Muscle layer of duodenum (tissue), 2 donors: ENCODE results near the gene ZDHHC11B.
"Not testable (repeated sequence)": the region's sequence is repeated elsewhere in the genome, so short reads cannot be mapped to it uniquely, and the experiment has no call there.

Source experiments
- H3K27ac ChIP-seq: one replicate; pipeline ENCODE4 v1.7.0; 2013; ENCODE audit warnings: mild to moderate bottlenecking, low read length
- H3K27me3 ChIP-seq: one replicate; pipeline ENCODE4 v1.7.0; 2013; ENCODE audit warnings: low read depth, mild to moderate bottlenecking, control low read depth, low read length
- H3K36me3 ChIP-seq, 2 donors: one replicate each; pipeline ENCODE4 v1.7.0; 2013; ENCODE audit warnings: low read length in 2 of 2, control low read depth in 1 of 2, mild to moderate bottlenecking in 1 of 2; ENCODE audit not compliant: insufficient read depth in 2 of 2, control insufficient read depth in 1 of 2
- H3K4me1 ChIP-seq, 2 donors: one replicate each; pipeline ENCODE4 v1.7.0; 2013; ENCODE audit warnings: low read length in 2 of 2, mild to moderate bottlenecking in 2 of 2, control low read depth in 1 of 2, moderate library complexity in 1 of 2; ENCODE audit not compliant: insufficient read depth in 2 of 2, control insufficient read depth in 1 of 2
- H3K4me3 ChIP-seq, 2 donors: one replicate each; pipeline ENCODE4 v1.7.0; 2013; ENCODE audit warnings: low read length in 2 of 2, low read depth in 1 of 2, mild to moderate bottlenecking in 1 of 2
- H3K9me3 ChIP-seq, 2 donors: one replicate each; pipeline ENCODE4 v1.7.0; 2013; ENCODE audit warnings: low read length in 2 of 2, control low read depth in 1 of 2, mild to moderate bottlenecking in 1 of 2; ENCODE audit not compliant: control insufficient read depth in 1 of 2
- donor health status: healthy.

ZDHHC11B gene

DNA sequence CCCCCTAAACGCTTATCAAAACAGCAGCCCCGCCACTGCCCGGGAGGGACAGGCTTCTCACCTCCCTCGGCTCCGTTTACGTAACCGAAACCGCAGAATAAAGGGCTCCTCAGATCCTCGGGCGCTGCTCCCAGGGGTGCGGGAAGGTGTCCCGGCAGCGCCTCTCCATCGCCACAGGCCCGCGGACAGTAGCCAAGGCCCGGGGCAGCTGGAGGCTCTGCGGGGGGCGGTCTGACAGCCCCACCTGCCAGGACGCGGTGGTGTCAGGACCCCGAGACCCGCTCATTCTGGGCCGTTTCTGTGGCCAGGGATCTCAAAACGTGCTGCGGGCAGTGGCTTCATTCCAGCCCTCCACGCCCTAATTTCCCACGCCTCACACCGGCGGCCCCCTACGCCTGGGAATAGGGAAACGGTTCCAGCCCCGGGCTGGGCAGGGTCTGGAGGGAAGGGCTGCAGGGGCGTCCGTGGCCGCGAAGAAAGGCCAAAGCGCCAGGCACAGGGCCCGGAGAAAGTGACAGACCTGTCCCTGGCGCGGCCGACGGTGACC is 575 bp downstream of the ZDHHC11B start:
- H3K36me3 ChIP-seq, H3K27me3 ChIP-seq, H3K27ac ChIP-seq, H3K4me1 ChIP-seq, H3K9me3 ChIP-seq: not testable (repeated sequence)
- peak overlapping the region; percentile 21 to 85 for H3K4me3 ChIP-seq

DNA sequence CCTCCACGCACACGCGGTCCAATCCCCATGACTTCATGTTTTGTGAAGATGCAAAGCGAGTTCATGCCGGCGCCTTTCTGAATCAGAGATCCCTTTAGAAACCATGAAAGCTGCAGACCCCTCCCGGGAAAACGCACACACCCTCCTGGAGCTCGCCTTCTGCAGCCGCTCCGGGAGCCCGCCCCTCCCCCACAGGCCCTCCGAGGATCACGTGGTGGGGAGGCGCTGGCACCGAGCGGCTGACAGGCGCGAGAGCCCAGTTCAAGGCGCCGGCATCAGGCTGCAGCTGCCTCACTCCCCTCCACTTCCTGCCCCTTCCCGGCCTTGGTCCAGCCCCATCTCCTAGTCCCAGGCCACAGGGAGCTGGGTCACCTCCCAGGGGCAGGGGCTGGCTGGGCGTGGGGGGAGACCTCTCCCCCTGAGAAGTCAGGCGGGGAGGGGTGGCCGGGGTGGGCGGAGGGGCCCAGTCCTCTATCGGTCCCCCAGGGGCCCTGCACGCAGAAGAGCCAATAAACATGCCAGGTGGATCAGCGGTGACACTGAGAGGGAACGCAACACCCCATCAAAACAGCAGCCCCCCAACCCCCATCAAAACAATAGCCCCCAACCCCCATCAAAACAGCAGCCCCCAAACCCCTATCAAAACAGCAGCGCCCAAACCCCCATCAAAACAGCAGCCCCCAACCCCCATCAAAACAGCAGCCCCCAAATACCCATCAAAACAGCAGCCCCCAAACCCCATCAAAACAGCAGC is 1.3 kb downstream of the ZDHHC11B start:
- peak overlapping the region in 1 of 2 donors; percentile 85 for H3K4me3 ChIP-seq
- not testable (repeated sequence) for H3K9me3 ChIP-seq, H3K36me3 ChIP-seq, H3K4me1 ChIP-seq, H3K27me3 ChIP-seq, H3K27ac ChIP-seq

DNA sequence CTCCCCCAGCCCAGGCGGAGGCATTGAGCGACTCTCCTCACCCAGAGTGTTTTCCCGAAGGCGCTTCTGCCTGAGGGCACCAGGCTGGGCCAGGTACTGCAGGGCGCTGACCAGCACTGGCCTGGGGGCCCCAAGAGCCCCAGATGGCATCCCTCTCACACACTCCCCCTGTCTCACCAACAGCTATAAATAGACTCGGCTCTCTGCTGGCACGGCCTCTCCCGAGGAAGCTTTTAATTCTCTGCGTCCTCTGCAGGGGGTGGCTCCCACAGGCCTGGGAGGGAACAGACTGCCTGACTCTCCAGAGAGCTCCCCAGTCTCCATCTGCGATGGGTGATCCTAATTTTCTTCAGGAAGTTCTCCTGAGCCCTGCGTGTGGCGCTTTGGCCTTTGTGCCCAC is 2.2 kb downstream of the ZDHHC11B start:
- not testable (repeated sequence) for H3K4me1 ChIP-seq, H3K36me3 ChIP-seq, H3K27me3 ChIP-seq, H3K9me3 ChIP-seq, H3K4me3 ChIP-seq, H3K27ac ChIP-seq

DNA sequence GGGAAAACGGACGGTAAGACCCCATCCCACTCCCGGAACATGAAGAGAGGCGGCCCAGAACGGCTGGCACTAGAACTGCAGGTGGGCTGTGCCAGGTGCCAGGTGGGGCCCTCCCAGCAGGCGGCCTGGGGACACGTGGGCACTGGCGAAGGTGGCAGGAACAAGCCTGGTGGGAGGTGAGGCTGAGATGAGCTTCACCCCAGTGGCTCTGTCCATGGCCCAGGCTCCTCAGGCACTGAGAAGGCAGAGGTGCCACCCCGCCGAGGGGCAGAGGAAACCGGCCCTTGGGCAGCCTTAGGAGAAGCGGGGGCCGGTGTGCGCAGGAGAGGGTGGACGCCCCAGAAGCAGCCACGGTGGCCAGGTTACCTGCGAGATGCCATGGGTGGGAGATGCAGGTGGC is 4.0 kb downstream of the ZDHHC11B start:
- H3K4me1 ChIP-seq, H3K27me3 ChIP-seq, H3K27ac ChIP-seq, H3K9me3 ChIP-seq, H3K36me3 ChIP-seq, H3K4me3 ChIP-seq: not testable (repeated sequence)

DNA sequence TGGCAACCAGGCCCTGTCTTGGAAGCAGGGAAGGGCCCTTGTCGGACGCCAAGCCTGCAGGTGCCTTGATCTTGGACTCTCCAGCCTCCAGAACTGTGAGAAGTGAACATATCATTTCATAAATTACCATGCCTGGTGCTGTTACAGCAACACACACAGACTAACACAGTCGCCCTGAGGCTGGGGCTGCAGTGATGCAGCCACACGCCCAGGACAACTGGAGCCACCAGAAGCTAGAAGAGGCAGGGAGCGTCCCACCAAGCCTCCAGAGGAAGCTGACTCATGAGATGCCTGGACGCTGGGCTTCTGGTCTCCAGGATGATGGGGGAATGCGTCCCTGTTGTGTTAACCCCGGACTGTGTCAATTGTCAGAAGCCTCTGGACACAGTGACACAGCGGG is 5.6 kb downstream of the ZDHHC11B start:
- H3K36me3 ChIP-seq = not testable (repeated sequence)

DNA sequence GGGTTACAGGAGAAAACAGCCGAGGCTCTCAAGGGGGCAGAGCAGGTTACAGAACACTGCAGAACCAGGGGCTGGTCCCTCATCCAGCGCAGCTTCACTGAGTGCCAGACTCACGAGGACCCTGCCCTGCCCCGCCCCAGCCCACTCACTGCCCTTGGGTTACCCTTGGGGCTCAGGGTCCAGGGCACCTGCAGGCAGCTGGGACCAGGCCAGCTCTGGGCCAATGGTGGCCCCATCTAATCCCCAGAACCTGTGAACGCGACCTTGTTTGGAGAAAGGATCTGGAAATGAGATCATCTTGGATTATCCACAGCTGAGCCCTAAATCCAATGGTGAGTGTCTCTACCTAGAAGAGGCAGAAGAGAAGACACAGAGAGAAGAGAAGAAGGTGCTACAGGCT is 6.1 kb downstream of the ZDHHC11B start:
- H3K27ac ChIP-seq, H3K36me3 ChIP-seq, H3K27me3 ChIP-seq, H3K9me3 ChIP-seq, H3K4me1 ChIP-seq, H3K4me3 ChIP-seq: not testable (repeated sequence)

More for the DNA sequence above, 5.6 kb downstream of the ZDHHC11B start:
- H3K9me3 ChIP-seq, H3K27me3 ChIP-seq, H3K4me3 ChIP-seq, H3K4me1 ChIP-seq, H3K27ac ChIP-seq: not testable (repeated sequence)

DNA sequence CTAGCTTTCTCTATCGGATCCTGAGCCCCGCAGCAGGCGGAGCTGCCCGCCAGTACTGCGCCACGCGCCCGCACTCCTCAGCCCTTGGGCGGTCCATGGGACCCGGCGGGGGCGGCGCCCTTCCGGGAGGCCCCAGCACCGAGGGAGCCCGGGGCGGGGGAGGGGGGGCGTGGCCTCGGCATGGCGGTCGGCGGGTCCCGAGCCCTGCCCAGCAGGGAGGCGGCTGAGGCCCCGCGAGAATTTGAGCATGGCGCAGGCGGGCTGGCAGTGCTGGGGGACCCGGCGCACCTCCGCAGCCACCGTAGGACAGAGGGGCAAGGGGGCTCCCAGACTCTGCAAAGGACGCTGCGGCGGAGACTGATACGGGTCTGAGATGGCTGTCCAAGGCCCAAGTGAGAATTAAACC is 6.8 kb downstream of the ZDHHC11B start:
- H3K4me3 ChIP-seq = no peak overlapping the region
- H3K9me3 ChIP-seq = no peaks in the 10 kb centered on the region
- H3K27me3 ChIP-seq = no peaks in the 10 kb centered on the region
- H3K27ac ChIP-seq = no peak overlapping the region
- H3K36me3 ChIP-seq = no peaks in the 10 kb centered on the region
- peaks cover 0 to 6% of the 10 kb centered on the region in 2 donors for H3K4me1 ChIP-seq

DNA sequence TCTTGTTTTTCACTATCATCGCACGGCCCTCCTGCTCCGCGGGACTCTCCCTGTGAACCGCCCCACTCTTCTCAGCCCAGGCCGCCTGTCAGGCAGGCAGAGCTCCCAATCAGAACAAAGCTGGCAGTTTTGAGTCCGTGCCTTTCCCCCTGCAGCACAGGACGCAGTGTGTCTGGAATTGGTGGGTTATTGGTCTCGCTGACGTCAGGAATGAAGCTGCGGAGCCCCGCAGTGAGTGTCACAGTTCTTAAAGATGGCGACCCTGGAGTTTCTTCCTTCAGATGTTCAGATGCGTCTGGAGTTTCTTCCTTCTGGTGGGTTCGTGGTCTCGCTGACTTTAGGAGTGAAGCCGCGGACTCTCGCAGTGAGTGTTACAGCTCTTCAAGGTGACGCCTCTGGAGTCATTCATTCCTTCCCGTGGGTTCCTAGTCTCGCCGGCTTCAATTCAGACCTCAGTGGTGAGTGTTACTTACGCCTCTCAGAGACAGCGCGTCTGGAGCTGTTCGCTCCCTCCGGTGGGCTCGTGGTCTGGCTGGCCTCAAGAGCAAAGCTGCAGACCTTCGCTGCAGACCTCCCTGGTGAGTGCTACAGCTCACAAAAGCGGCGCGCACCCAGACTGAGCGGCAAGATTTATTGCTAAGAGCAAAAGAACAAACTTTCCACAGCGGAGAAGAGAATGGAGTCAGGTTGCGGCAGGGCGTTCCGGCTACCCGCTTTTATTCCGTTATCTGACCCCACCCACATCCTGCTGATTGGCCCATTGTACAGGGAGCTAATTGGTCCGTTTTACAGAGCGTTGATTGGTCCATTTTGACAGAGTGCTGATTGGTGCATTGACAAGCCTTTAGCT is 7.4 kb downstream of the ZDHHC11B start:
- Histone ChIP-seq H3K27ac (no peak overlapping the region), H3K27me3 (no peaks in the 10 kb centered on the region), H3K4me1 (peaks cover 0 to 6% of the 10 kb centered on the region in 2 donors), H3K4me3 (peak overlapping the region in 1 of 2 donors; percentile 13), H3K9me3 (no peaks in the 10 kb centered on the region), H3K36me3 (no peaks in the 10 kb centered on the region)

DNA sequence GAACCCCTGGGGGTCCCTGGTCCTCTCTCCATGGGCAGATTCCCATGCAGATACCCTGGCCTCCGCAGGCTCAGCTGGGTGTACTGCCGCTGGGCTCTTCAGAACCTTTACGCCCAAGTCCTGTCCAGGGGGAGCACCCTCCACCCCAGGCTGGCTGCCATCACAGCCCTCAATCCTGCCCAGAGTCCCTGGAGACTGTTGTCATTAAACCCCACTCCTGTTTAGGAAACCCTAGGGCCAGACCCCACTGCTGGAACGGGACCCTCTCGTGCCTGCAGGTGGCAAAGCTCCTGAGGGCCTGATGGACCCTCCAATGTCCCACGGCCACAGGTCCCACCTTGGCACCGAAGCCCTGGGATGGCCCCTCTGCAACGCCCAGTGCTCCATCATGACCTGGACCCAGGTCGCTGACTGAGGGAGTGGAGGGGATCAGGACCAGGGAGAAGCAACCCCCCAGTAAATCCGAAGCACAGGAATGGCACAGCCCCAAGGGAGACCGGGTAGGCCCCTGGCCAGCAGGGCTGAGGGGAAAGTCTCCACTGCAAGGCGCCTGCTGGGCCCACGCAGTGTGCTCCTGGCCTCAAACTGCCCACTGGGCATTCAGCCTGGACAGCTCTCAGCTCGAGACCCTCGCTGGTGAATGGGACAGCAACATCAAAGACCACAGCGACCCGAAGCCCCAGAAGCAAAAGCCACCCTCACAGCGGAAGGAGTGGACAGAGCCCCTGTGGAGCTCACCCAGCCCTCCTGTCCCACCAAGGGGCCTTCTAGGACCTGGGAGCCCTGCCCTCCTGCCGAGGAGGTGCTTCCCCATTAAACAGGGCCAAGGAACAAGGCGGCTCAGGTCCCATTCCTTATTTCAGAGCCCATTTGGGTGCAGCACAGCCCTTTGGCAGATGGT is 8.3 kb downstream of the ZDHHC11B start:
- Histone ChIP-seq H3K27ac (no peak overlapping the region), H3K27me3 (no peaks in the 10 kb centered on the region), H3K4me1 (peaks cover 0 to 6% of the 10 kb centered on the region in 2 donors)

DNA sequence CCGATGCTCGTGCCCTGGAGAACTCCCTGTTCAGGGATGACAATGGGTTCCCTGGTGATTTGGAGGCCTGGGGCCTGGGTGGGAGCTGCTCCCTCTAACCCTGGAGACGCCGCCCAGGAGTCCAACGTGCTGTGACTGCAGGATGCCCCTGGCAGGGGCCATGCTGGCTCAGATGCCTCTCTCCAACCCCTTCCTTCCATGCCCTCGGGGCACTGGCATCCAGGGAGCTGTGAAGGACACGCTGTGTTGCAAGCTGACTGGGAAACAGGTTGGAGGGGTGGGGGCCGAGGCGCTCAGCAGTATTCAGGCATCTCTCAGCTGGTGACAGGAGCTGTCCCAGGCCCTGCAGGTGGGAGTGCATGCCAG is 9.0 kb downstream of the ZDHHC11B start:
- not testable (repeated sequence) for H3K27me3 ChIP-seq, H3K4me3 ChIP-seq, H3K27ac ChIP-seq, H3K36me3 ChIP-seq, H3K4me1 ChIP-seq, H3K9me3 ChIP-seq

More for the DNA sequence above, 8.3 kb downstream of the ZDHHC11B start:
- Histone ChIP-seq H3K9me3 (no peaks in the 10 kb centered on the region), H3K4me3 (no peak overlapping the region), H3K36me3 (no peaks in the 10 kb centered on the region)
